PFSK-1 (cell line): Measurements from ENCODE around the gene MYT1.

Source experiments
- SIN3A ChIP-seq: IDR thresholded peaks from 2 replicates; pipeline ENCODE4 v1.6.1; 2012; ENCODE audit warnings: mild to moderate bottlenecking, low read length, moderate library complexity, borderline replicate concordance; ENCODE audit not compliant: insufficient read depth
- TAF1 ChIP-seq: IDR thresholded peaks from 2 replicates; pipeline ENCODE4 v1.6.1; 2012; ENCODE audit warnings: low read length, control low read depth, borderline replicate concordance; ENCODE audit not compliant: insufficient read depth

- TF ChIP-seq SIN3A (no peak), TAF1 (no peak)
These were observed 26.8 kb downstream of the MYT1 start for GRCh38 chr20:64191002-64191401.
